OCI-LY3 (cell line): Measurements from ENCODE around the gene SLC32A1.

Experiments used
- H2AFZ ChIP-seq: fragments of 200-600, 300-600 bp; shearing (Covaris generic); 2 replicates; pipeline ENCODE4 v1.6.0; 2014; ENCODE audit warnings: antibody characterized with exemption, low read depth, low read length
- H3K27ac ChIP-seq: fragments of 200-600, 300-600 bp; sonication (generic); 2 replicates; pipeline ENCODE4 v1.5.1; 2014; ENCODE audit warnings: mild to moderate bottlenecking, low read length, moderate library complexity, mixed read lengths
- H3K27me3 ChIP-seq: fragments of 200-600, 300-600 bp; sonication (generic); 2 replicates; pipeline ENCODE4 v1.6.1; 2014; ENCODE audit warnings: low read depth, low read length, mixed read lengths
- H3K36me3 ChIP-seq: fragments of 200-600, 300-600 bp; sonication (generic); replicated peaks from 2 replicates; pipeline ENCODE3; 2014; ENCODE audit warnings: low read depth, low read length, mixed read lengths
- H3K4me1 ChIP-seq: fragments of 300-600, 200-600 bp; sonication (generic); 2 replicates; pipeline ENCODE4 v1.6.1; 2014; ENCODE audit warnings: low read length, mixed read lengths
- H3K4me2 ChIP-seq: fragments of 200-600, 300-600 bp; sonication (generic); 2 replicates; pipeline ENCODE4 v1.6.1; 2014; ENCODE audit warnings: low read length, mixed read lengths
- H3K4me3 ChIP-seq: fragments of 300-600, 200-600 bp; sonication (generic); 2 replicates; pipeline ENCODE4 v1.5.1; 2014; ENCODE audit warnings: antibody characterized with exemption, mild to moderate bottlenecking, low read length, moderate library complexity
- H3K79me2 ChIP-seq: fragments of 300-600, 200-600 bp; shearing (Covaris generic); 2 replicates; pipeline ENCODE4 v1.6.1; 2014; ENCODE audit warnings: mild to moderate bottlenecking, low read length, mixed read lengths
- H3K9ac ChIP-seq: fragments of 300-600, 200-600 bp; shearing (Covaris generic); 2 replicates; pipeline ENCODE4 v1.6.0; 2014; ENCODE audit warnings: mild to moderate bottlenecking, low read length, moderate library complexity
- H3K9me3 ChIP-seq: fragments of 200-600, 300-600 bp; shearing (Covaris generic); 2 replicates; pipeline ENCODE4 v1.6.1; 2014; ENCODE audit warnings: low read length, mixed read lengths; ENCODE audit not compliant: insufficient read depth
- H4K20me1 ChIP-seq: fragments of 200-600, 300-600 bp; sonication (generic); 2 replicates; pipeline ENCODE4 v1.6.1; 2016; ENCODE audit warnings: low read length, mixed read lengths; ENCODE audit not compliant: insufficient read depth
- EZH2phosphoT487 ChIP-seq: fragments of 200-600 bp; shearing (Covaris generic); IDR thresholded peaks from 2 replicates; pipeline ENCODE4 v1.6.1; 2018; ENCODE audit warnings: antibody characterized with exemption, mixed run types, low read depth
- TF ChIP-seq, protein P1 (sequence below): fragments of 200-600, 300-600 bp; sonication (generic); IDR thresholded peaks from 2 replicates; pipeline ENCODE4 v1.5.1; 2014; ENCODE audit warnings: antibody characterized with exemption, low read length, low read depth

Gene SLC32A1

DNA sequence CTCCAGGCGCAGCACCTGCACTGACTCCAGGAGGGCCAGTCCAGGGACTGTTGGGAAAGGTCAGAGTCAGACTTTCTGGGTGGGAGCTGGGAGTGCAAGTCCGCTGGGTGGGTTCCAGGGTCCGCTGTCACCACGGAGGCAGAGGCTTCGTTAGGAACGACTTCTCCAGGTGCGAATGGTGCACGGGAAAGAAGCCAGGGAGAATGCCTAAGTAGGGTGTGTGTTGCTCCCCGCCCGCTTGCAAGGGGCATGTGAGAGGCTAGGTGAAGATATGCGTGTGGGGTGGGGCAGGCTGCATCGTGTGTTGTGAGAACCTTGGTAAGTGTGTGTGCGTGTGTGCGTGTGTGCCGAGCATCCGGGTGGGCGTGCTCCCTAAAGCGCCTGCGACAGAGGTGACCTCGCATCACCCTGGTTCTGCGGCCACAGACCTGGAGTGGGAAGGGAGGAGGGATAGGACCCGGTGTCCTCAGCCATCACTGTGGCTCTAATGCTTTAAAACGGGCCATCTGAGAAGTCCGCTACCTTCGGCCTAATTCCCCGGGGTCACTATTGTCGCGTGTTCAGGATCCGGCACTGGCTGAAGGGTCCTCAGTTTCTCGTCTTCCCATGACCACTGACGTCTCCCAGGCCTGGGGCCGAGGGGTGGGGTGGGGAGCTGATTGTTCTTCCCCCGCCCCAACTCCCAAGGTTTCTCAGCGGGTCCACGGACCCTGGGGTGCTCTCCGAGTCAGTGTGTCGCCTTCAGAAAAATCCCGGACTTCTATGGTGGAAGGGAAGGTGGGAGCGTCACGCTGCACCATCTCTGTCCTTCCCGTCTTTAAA lies 6.1 kb downstream of the SLC32A1 start:
- Histone ChIP-seq H3K27me3 (peaks cover 42% of the 10 kb centered on the region), H3K4me3 (no peak overlapping the region), H3K9me3 (no peaks in the 10 kb centered on the region), H3K9ac (no peak overlapping the region), H3K36me3 (no peaks in the 10 kb centered on the region), H4K20me1 (no peaks in the 10 kb centered on the region), H3K27ac (no peak overlapping the region), H3K4me1 (peaks cover 3% of the 10 kb centered on the region; the same call in 1 of the 2 replicates), H3K4me2 (no peak overlapping the region), H2AFZ (no peak overlapping the region), H3K79me2 (no peaks in the 10 kb centered on the region)
- TF ChIP-seq EZH2phosphoT487 = no peak
- TF ChIP-seq, protein P1, sequence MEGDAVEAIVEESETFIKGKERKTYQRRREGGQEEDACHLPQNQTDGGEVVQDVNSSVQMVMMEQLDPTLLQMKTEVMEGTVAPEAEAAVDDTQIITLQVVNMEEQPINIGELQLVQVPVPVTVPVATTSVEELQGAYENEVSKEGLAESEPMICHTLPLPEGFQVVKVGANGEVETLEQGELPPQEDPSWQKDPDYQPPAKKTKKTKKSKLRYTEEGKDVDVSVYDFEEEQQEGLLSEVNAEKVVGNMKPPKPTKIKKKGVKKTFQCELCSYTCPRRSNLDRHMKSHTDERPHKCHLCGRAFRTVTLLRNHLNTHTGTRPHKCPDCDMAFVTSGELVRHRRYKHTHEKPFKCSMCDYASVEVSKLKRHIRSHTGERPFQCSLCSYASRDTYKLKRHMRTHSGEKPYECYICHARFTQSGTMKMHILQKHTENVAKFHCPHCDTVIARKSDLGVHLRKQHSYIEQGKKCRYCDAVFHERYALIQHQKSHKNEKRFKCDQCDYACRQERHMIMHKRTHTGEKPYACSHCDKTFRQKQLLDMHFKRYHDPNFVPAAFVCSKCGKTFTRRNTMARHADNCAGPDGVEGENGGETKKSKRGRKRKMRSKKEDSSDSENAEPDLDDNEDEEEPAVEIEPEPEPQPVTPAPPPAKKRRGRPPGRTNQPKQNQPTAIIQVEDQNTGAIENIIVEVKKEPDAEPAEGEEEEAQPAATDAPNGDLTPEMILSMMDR = no peak

DNA sequence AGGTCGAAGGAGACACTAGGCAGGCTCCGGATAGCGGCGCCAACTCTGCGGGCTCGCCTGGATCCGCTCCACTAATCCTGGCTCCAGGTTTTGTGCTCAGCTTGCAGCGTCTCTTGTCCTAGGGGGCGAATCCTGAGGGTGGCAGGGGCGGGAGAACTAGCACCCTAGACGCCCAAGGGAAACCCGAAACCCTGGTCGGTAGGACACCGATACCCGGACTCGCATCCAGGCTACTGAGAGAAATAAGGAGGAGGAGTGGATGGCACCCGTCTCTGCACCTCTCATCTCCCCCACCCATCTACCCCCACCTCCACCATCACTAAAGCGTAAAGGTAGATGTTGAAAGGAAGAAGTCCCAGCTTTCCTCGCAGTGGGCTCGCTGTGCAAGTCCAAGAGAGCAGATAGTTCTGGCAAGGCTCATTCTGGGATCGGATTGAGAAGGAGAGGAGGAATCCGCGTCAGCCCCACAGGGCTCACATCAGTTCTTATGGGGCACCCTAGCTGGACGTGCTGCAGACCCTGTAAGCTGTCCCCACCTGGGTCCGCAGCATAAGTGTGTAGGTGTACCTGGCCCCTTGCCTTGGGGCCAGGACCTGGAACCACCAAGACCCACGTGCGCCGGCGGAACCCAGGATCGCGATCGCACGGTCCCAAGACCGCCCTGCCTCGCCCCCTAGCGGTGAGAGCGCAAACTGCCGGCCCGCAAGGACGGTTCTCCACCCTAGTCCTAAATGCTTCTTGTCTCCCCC lies 6.9 kb downstream of the SLC32A1 start:
- Histone ChIP-seq H3K27me3 (peaks cover 50% of the 10 kb centered on the region), H3K9ac (no peak overlapping the region), H3K9me3 (no peaks in the 10 kb centered on the region), H3K36me3 (no peaks in the 10 kb centered on the region), H3K79me2 (no peaks in the 10 kb centered on the region), H3K4me2 (peak overlapping the region; percentile 72), H2AFZ (peak overlapping the region; percentile 76), H3K27ac (no peak overlapping the region), H3K4me3 (peak overlapping the region; percentile 54), H3K4me1 (peaks cover 3% of the 10 kb centered on the region; the same call in 1 of the 2 replicates), H4K20me1 (no peaks in the 10 kb centered on the region)
- no peak for TF ChIP-seq EZH2phosphoT487
- TF ChIP-seq, protein P1 = peak; percentile 99

GRCh38 chr20:38731738-38732113 lies 7.4 kb downstream of the SLC32A1 start:
- no peaks in the 10 kb centered on the region for H3K9me3 ChIP-seq
- H3K9ac ChIP-seq = no peak overlapping the region
- H3K4me3 ChIP-seq = no peak overlapping the region
- H3K79me2 ChIP-seq = no peaks in the 10 kb centered on the region
- peaks cover 3% of the 10 kb centered on the region; the same call in 1 of the 2 replicates for H3K4me1 ChIP-seq
- TF ChIP-seq, protein P1 = no peak
- no peak for TF ChIP-seq EZH2phosphoT487
- H3K36me3 ChIP-seq = no peaks in the 10 kb centered on the region
- H4K20me1 ChIP-seq = no peaks in the 10 kb centered on the region
- no peak overlapping the region for H2AFZ ChIP-seq
- H3K27ac ChIP-seq = no peak overlapping the region
- H3K27me3 ChIP-seq = peaks cover 51% of the 10 kb centered on the region
- peak overlapping the region; percentile 72 for H3K4me2 ChIP-seq

DNA sequence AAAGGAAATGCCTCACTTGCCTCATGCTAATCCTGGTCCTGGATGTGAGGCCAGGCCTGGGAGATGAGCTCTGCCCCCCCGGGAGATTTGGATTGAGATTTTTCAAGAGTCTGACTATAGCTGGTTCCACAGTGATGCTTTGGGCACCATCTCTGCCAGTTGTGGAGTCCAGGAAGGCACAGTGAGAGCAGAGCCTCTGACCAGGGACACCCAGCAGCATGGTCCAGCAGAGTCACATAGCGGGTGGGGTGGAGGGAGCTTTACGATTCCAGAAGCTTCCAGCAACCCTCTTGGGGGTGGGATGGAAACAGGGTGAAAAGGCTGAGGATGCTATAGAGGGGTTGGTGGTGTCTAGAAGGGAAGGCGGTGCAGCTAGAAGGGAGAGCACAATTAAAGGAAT lies 8.7 kb downstream of the SLC32A1 start:
- H3K27ac ChIP-seq = no peak overlapping the region
- TF ChIP-seq, protein P1 = no peak
- no peak for TF ChIP-seq EZH2phosphoT487
- H2AFZ ChIP-seq = no peak overlapping the region
- no peaks in the 10 kb centered on the region for H3K9me3 ChIP-seq
- no peaks in the 10 kb centered on the region for H3K79me2 ChIP-seq
- H3K36me3 ChIP-seq = no peaks in the 10 kb centered on the region
- H3K4me1 ChIP-seq = peaks cover 3% of the 10 kb centered on the region; the same call in 1 of the 2 replicates
- H3K4me3 ChIP-seq = no peak overlapping the region
- H3K9ac ChIP-seq = no peak overlapping the region
- H3K4me2 ChIP-seq = no peak overlapping the region
- H4K20me1 ChIP-seq = no peaks in the 10 kb centered on the region
- peaks cover 51% of the 10 kb centered on the region for H3K27me3 ChIP-seq
